Keratinocyte (primary cell): Measurements from ENCODE around the gene CCDC197.

Experiments used
- CTCF ChIP-seq, 3 experiments: IDR thresholded peaks in 1 of 3; conservative IDR thresholded peaks in 1 of 3; optimal IDR thresholded peaks in 1 of 3; 2 replicates in 2 of 3; 3 replicates in 1 of 3; pipeline versions ENCODE3 to v1.5.1; 2011; ENCODE audit warnings: low read length in 3 of 3, mild to moderate bottlenecking in 3 of 3, moderate library complexity in 2 of 3, control low read depth in 1 of 3, inconsistent platforms in 1 of 3; ENCODE audit not compliant: insufficient read depth in 2 of 3; ENCODE audit errors: extremely low read depth in 1 of 3
- EZH2 ChIP-seq: IDR thresholded peaks from one replicate; pipeline ENCODE4 v1.6.1; 2012; ENCODE audit warnings: inconsistent platforms, mild to moderate bottlenecking, low read length, moderate library complexity

- TF ChIP-seq CTCF (optimal IDR thresholded peaks at IDR 0.05 in 1 of 3, IDR thresholded peaks at IDR 0.05 in 1 of 3, conservative IDR thresholded peaks at IDR 0.05 in 1 of 3; ENCODE audit: extremely low read depth in 1 of 3, insufficient read depth in 2 of 3, low read length in 3 of 3) (no peak), EZH2 (no peak)
Measured at GRCh38 chr14:93960774-93961438, 36.2 kb upstream of the CCDC197 start.
